ENCODE measurements around the gene C3orf70.

Gene C3orf70

DNA sequence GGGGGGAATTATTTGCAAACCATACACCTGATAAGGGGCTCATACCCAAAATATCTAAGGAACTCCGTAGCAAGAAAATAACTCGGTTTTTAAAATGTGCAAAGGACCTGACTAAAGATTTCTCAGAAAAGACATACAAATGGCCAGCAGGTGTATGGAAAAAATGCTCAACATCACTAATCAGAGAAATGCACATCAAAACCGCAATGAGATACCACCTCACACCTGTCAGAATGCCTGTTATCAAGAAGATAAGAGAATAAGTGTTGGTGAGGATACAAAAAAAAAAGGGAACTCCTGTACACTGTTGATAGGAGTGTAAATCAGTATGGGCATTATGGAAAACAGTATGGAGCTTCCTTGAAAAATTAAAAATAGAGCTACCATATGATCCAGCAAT, 89.4 kb downstream of the C3orf70 start:
- no peak overlapping the region for H2BK5ac ChIP-seq (ENCODE audit: low read length)
- no peaks in the 10 kb centered on the region for H3K27me3 ChIP-seq (ENCODE audit: insufficient read depth, low read length, poor library complexity)
- no peaks in the 10 kb centered on the region for H3K79me1 ChIP-seq (ENCODE audit: low read length)
- H4K8ac ChIP-seq (ENCODE audit: low read depth, low read length) = no peak overlapping the region
- no peak overlapping the region for H3K23ac ChIP-seq (ENCODE audit: low read length)
- no peak overlapping the region for H2BK120ac ChIP-seq (ENCODE audit: low read depth, low read length)
- no CpG with 5 or more reads among the region's 3 CpGs for WGBS (ENCODE audit: extremely low coverage, insufficient coverage, low lambda C conversion rate)
- no peaks in the 10 kb centered on the region for H3K4me1 ChIP-seq (ENCODE audit: control insufficient read depth, low read depth, low read length)
- no peaks in the 10 kb centered on the region for H3K36me3 ChIP-seq (ENCODE audit: control insufficient read depth, insufficient read depth, low read length)
- H3K4me2 ChIP-seq (ENCODE audit: low read length) = no peak overlapping the region
- H3K4me3 ChIP-seq (ENCODE audit: low read length) = no peak overlapping the region
- H2BK15ac ChIP-seq (replicated peaks; ENCODE audit: low read depth) = no peak overlapping the region
- H3K56ac ChIP-seq (ENCODE audit: low read length) = no peak overlapping the region
- no peak overlapping the region for H3K27ac ChIP-seq (ENCODE audit: low read depth, low read length)
- H3K18ac ChIP-seq (ENCODE audit: low read length) = no peak overlapping the region
- DNase-seq = no peak
- no peaks in the 10 kb centered on the region for H3K79me2 ChIP-seq (ENCODE audit: control insufficient read depth, insufficient read depth, low read length)
- H3K9ac ChIP-seq (ENCODE audit: low read length) = no peak overlapping the region
- no peak overlapping the region for H2AK5ac ChIP-seq (ENCODE audit: low read length)
- H3K4ac ChIP-seq (ENCODE audit: low read depth, low read length) = no peak overlapping the region
- no peak overlapping the region for H4K5ac ChIP-seq (ENCODE audit: low read length)

DNA sequence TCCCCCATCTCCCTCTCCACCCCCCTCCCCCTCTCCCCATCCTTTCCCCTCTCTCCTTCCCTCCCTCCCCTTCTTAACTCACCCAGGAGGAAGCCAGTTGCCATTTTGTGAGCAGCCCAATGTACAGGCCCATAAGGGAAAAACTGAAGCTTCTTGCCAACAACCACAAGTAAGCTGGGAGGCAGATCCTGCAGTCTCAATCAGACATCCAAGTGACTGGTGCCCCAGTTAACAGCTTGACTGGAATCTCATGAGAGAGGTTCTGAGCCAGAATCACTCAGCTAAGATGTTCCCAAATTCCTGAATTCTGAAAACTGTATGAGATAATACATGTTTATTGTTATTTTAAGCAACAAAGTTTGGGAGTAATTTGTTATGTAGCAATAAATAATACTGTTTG, 90.7 kb downstream of the C3orf70 start:
- H3K18ac ChIP-seq (ENCODE audit: low read length) = no peak overlapping the region
- no peak overlapping the region for H3K4me3 ChIP-seq (ENCODE audit: low read length)
- no peaks in the 10 kb centered on the region for H3K79me2 ChIP-seq (ENCODE audit: control insufficient read depth, insufficient read depth, low read length)
- H3K23ac ChIP-seq (ENCODE audit: low read length) = no peak overlapping the region
- H2BK120ac ChIP-seq (ENCODE audit: low read depth, low read length) = no peak overlapping the region
- no peak overlapping the region for H3K27ac ChIP-seq (ENCODE audit: low read depth, low read length)
- no peak overlapping the region for H3K4ac ChIP-seq (ENCODE audit: low read depth, low read length)
- no peaks in the 10 kb centered on the region for H3K79me1 ChIP-seq (ENCODE audit: low read length)
- H2AK5ac ChIP-seq (ENCODE audit: low read length) = no peak overlapping the region
- H3K36me3 ChIP-seq (ENCODE audit: control insufficient read depth, insufficient read depth, low read length) = no peaks in the 10 kb centered on the region
- no peak overlapping the region for H2BK5ac ChIP-seq (ENCODE audit: low read length)
- DNase-seq = no peak
- H3K56ac ChIP-seq (ENCODE audit: low read length) = no peak overlapping the region
- H3K4me2 ChIP-seq (ENCODE audit: low read length) = no peak overlapping the region
- H3K27me3 ChIP-seq (ENCODE audit: insufficient read depth, low read length, poor library complexity) = no peaks in the 10 kb centered on the region
- no peak overlapping the region for H2BK15ac ChIP-seq (replicated peaks; ENCODE audit: low read depth)
- H3K4me1 ChIP-seq (ENCODE audit: control insufficient read depth, low read depth, low read length) = no peaks in the 10 kb centered on the region
- H3K9ac ChIP-seq (ENCODE audit: low read length) = no peak overlapping the region
- H4K8ac ChIP-seq (ENCODE audit: low read depth, low read length) = no peak overlapping the region
- no peak overlapping the region for H4K5ac ChIP-seq (ENCODE audit: low read length)

DNA sequence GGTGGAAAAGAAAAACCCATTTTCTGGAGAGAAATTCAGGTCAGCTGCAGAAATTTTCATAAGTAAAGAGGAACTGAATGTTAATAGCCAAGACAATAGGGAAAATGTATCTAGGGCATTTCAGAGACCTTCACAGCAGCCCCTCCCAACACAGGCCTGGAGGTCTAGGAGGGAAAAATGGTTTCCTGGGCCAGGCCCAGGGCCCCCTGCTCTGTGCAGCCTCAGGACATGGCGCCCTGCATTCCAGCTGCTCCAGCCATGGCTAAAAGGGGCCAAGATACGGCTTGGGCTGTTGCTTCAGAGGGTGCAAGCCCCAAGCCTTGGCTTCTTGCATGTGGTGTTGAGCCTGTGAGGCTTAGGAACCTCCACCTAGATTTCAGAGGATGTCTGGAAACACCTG, 92.2 kb downstream of the C3orf70 start:
- no CpG with 5 or more reads among the region's 2 CpGs for WGBS (ENCODE audit: extremely low coverage, insufficient coverage, low lambda C conversion rate)
- Histone ChIP-seq H3K79me2 (ENCODE audit: control insufficient read depth, insufficient read depth, low read length) (no peaks in the 10 kb centered on the region), H2BK15ac (replicated peaks; ENCODE audit: low read depth) (no peak overlapping the region)

DNA sequence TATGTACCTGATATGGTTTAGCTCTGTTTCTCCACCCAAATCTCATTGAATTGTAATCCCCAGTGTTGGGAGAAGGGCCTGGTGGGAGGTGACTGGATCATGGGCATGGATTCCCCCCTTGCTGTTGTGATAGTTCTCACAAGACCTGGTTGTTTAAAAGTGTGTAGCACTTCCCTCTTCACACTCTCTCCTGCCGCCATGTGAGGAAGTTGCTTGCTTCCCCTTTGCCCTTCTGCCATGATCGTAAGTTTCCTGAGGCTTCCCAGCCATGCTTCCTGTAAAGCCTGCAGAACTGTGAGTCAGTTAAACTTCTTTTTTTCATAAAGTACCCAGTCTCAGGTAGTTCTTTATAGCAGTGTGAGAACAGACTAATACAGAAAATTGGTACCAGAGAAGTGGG, 93.1 kb downstream of the C3orf70 start:
- Histone ChIP-seq H2BK5ac (ENCODE audit: low read length) (no peak overlapping the region), H3K79me1 (ENCODE audit: low read length) (no peaks in the 10 kb centered on the region), H4K8ac (ENCODE audit: low read depth, low read length) (no peak overlapping the region), H2AK5ac (ENCODE audit: low read length) (no peak overlapping the region), H3K9ac (ENCODE audit: low read length) (no peak overlapping the region), H2BK120ac (ENCODE audit: low read depth, low read length) (no peak overlapping the region), H3K4me2 (ENCODE audit: low read length) (no peak overlapping the region), H3K56ac (ENCODE audit: low read length) (no peak overlapping the region), H3K23ac (ENCODE audit: low read length) (no peak overlapping the region), H4K5ac (ENCODE audit: low read length) (no peak overlapping the region), H3K4me1 (ENCODE audit: control insufficient read depth, low read depth, low read length) (no peaks in the 10 kb centered on the region), H2BK15ac (replicated peaks; ENCODE audit: low read depth) (no peak overlapping the region), H3K79me2 (ENCODE audit: control insufficient read depth, insufficient read depth, low read length) (no peaks in the 10 kb centered on the region), H3K4ac (ENCODE audit: low read depth, low read length) (no peak overlapping the region), H3K4me3 (ENCODE audit: low read length) (no peak overlapping the region), H3K27ac (ENCODE audit: low read depth, low read length) (no peak overlapping the region), H3K36me3 (ENCODE audit: control insufficient read depth, insufficient read depth, low read length) (no peaks in the 10 kb centered on the region), H3K18ac (ENCODE audit: low read length) (no peak overlapping the region), H3K27me3 (ENCODE audit: insufficient read depth, low read length, poor library complexity) (no peaks in the 10 kb centered on the region)
- DNase-seq = no peak
- no CpG with 5 or more reads among the region's 2 CpGs for WGBS (ENCODE audit: extremely low coverage, insufficient coverage, low lambda C conversion rate)

More for the DNA sequence above, 92.2 kb downstream of the C3orf70 start:
- Histone ChIP-seq H4K8ac (ENCODE audit: low read depth, low read length) (no peak overlapping the region), H3K4ac (ENCODE audit: low read depth, low read length) (no peak overlapping the region), H3K9ac (ENCODE audit: low read length) (no peak overlapping the region), H3K4me2 (ENCODE audit: low read length) (no peak overlapping the region), H3K4me3 (ENCODE audit: low read length) (no peak overlapping the region), H3K36me3 (ENCODE audit: control insufficient read depth, insufficient read depth, low read length) (no peaks in the 10 kb centered on the region), H2BK120ac (ENCODE audit: low read depth, low read length) (no peak overlapping the region), H3K27me3 (ENCODE audit: insufficient read depth, low read length, poor library complexity) (no peaks in the 10 kb centered on the region), H3K18ac (ENCODE audit: low read length) (no peak overlapping the region), H2AK5ac (ENCODE audit: low read length) (no peak overlapping the region), H3K27ac (ENCODE audit: low read depth, low read length) (no peak overlapping the region), H3K56ac (ENCODE audit: low read length) (no peak overlapping the region), H2BK5ac (ENCODE audit: low read length) (no peak overlapping the region), H3K23ac (ENCODE audit: low read length) (no peak overlapping the region), H4K5ac (ENCODE audit: low read length) (no peak overlapping the region), H3K79me1 (ENCODE audit: low read length) (no peaks in the 10 kb centered on the region), H3K4me1 (ENCODE audit: control insufficient read depth, low read depth, low read length) (no peaks in the 10 kb centered on the region)
- DNase-seq = no peak

DNA sequence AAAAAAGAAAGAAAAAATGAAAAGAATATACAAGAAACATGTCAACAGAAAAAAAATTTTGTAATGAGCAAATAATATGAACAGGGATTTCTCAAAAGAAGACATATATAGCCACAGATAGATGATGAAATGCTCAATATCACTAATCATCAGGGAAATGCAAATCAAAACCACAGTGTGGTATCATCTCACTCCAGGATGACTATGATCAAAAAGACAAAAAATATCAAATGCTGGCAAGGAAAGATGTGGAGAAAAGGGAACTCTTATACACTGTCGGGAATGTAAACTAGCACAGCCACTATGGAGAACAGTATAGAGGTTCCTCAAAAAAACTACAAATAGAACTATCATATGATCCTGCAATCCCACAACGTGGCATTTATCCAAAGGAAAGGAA, 94.1 kb downstream of the C3orf70 start:
- DNase-seq = no peak
- no peak overlapping the region for H3K27ac ChIP-seq (ENCODE audit: low read depth, low read length)

DNA sequence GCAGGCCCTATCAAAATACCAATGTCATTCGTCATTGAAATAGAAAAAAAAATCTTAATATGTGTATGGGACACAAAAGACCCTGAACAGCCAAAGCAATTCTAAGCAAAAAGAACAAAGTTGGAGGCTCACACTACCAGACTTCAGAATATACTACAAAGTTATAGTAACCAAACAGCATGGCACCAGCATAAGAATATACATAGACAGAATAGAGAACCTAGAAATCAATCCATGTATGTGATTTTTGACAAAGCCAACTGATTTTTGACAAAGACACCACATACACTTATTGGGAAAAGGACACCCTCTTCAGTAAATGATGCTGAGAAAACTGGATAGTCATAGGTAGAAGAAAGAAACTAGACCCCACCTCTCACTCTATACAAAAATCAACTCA, 95.0 kb downstream of the C3orf70 start:
- no peaks in the 10 kb centered on the region for H3K36me3 ChIP-seq (ENCODE audit: control insufficient read depth, insufficient read depth, low read length)
- no peak overlapping the region for H2BK120ac ChIP-seq (ENCODE audit: low read depth, low read length)
- H3K18ac ChIP-seq (ENCODE audit: low read length) = no peak overlapping the region
- no peak overlapping the region for H3K4ac ChIP-seq (ENCODE audit: low read depth, low read length)
- WGBS (ENCODE audit: extremely low coverage, insufficient coverage, low lambda C conversion rate) = no CpG with 5 or more reads among the region's 1 CpG
- H3K4me1 ChIP-seq (ENCODE audit: control insufficient read depth, low read depth, low read length) = no peaks in the 10 kb centered on the region
- no peak overlapping the region for H3K23ac ChIP-seq (ENCODE audit: low read length)
- H4K8ac ChIP-seq (ENCODE audit: low read depth, low read length) = no peak overlapping the region
- no peak overlapping the region for H3K4me3 ChIP-seq (ENCODE audit: low read length)
- H2BK15ac ChIP-seq (replicated peaks; ENCODE audit: low read depth) = no peak overlapping the region
- DNase-seq = no peak
- H3K4me2 ChIP-seq (ENCODE audit: low read length) = no peak overlapping the region
- no peak overlapping the region for H2AK5ac ChIP-seq (ENCODE audit: low read length)
- no peaks in the 10 kb centered on the region for H3K79me2 ChIP-seq (ENCODE audit: control insufficient read depth, insufficient read depth, low read length)
- H3K9ac ChIP-seq (ENCODE audit: low read length) = no peak overlapping the region
- no peak overlapping the region for H3K27ac ChIP-seq (ENCODE audit: low read depth, low read length)
- H3K56ac ChIP-seq (ENCODE audit: low read length) = no peak overlapping the region
- no peak overlapping the region for H2BK5ac ChIP-seq (ENCODE audit: low read length)
- H3K27me3 ChIP-seq (ENCODE audit: insufficient read depth, low read length, poor library complexity) = no peaks in the 10 kb centered on the region
- H4K5ac ChIP-seq (ENCODE audit: low read length) = no peak overlapping the region
- H3K79me1 ChIP-seq (ENCODE audit: low read length) = no peaks in the 10 kb centered on the region

More for the DNA sequence above, 94.1 kb downstream of the C3orf70 start:
- Histone ChIP-seq H3K4me3 (ENCODE audit: low read length) (no peak overlapping the region), H4K8ac (ENCODE audit: low read depth, low read length) (no peak overlapping the region), H3K4me1 (ENCODE audit: control insufficient read depth, low read depth, low read length) (no peaks in the 10 kb centered on the region), H2BK120ac (ENCODE audit: low read depth, low read length) (no peak overlapping the region), H3K23ac (ENCODE audit: low read length) (no peak overlapping the region), H2BK5ac (ENCODE audit: low read length) (no peak overlapping the region), H2AK5ac (ENCODE audit: low read length) (no peak overlapping the region), H3K4ac (ENCODE audit: low read depth, low read length) (no peak overlapping the region), H3K79me2 (ENCODE audit: control insufficient read depth, insufficient read depth, low read length) (no peaks in the 10 kb centered on the region), H4K5ac (ENCODE audit: low read length) (no peak overlapping the region), H3K18ac (ENCODE audit: low read length) (no peak overlapping the region), H3K56ac (ENCODE audit: low read length) (no peak overlapping the region), H3K79me1 (ENCODE audit: low read length) (no peaks in the 10 kb centered on the region), H3K4me2 (ENCODE audit: low read length) (no peak overlapping the region), H3K36me3 (ENCODE audit: control insufficient read depth, insufficient read depth, low read length) (no peaks in the 10 kb centered on the region), H2BK15ac (replicated peaks; ENCODE audit: low read depth) (no peak overlapping the region), H3K9ac (ENCODE audit: low read length) (no peak overlapping the region), H3K27me3 (ENCODE audit: insufficient read depth, low read length, poor library complexity) (no peaks in the 10 kb centered on the region)
- WGBS (ENCODE audit: extremely low coverage, insufficient coverage, low lambda C conversion rate) = no CpG with 5 or more reads among the region's 2 CpGs

Data from mesendoderm (in vitro differentiated cells).